Liver (tissue), 9 donors: ENCODE measurements around the gene FKTN. TPM values are rescaled to one million over a fixed set of nuclear protein-coding genes. Genes with fewer than 3 reads are reported as not detected.

Source experiments
- DNase-seq: peaks from one replicate; pipeline ENCODE4 v3.0.0-alpha.2; 2017; ENCODE audit warnings: low spot score
- H3K27ac ChIP-seq, 2 donors: one replicate each; pipeline ENCODE4 v1.7.0; 2013; ENCODE audit warnings: inconsistent platforms in 2 of 2, low read length in 2 of 2, control low read depth in 1 of 2, low read depth in 1 of 2, mild to moderate bottlenecking in 1 of 2
- H3K27me3 ChIP-seq, 4 donors: one replicate each; pipeline versions ENCODE4 v1.6.1 to v1.7.0; 2013; ENCODE audit warnings: low read length in 3 of 4, inconsistent platforms in 1 of 4, mild to moderate bottlenecking in 1 of 4, moderate library complexity in 1 of 4; ENCODE audit not compliant: control insufficient read depth in 4 of 4, insufficient read depth in 4 of 4
- H3K36me3 ChIP-seq, 4 donors: one replicate each; pipeline versions ENCODE4 v1.6.1 to v1.7.0; 2013; ENCODE audit warnings: low read length in 3 of 4, mild to moderate bottlenecking in 3 of 4, low read depth in 1 of 4, moderate library complexity in 1 of 4; ENCODE audit not compliant: control insufficient read depth in 4 of 4, insufficient read depth in 3 of 4
- H3K4me1 ChIP-seq, 4 donors: one replicate each; pipeline versions ENCODE4 v1.6.1 to v1.7.0; 2013; ENCODE audit warnings: low read length in 3 of 4, mild to moderate bottlenecking in 3 of 4, moderate library complexity in 1 of 4; ENCODE audit not compliant: control insufficient read depth in 4 of 4, insufficient read depth in 4 of 4
- H3K4me3 ChIP-seq, 3 donors: one replicate each; pipeline versions ENCODE4 v1.6.1 to v1.7.0; 2013; ENCODE audit warnings: low read length in 3 of 3, control low read depth in 1 of 3, low read depth in 1 of 3, mild to moderate bottlenecking in 1 of 3
- H3K9ac ChIP-seq, 2 donors: one replicate each; pipeline ENCODE4 v1.7.0; 2013; ENCODE audit warnings: low read length in 2 of 2, mild to moderate bottlenecking in 2 of 2, moderate library complexity in 2 of 2, control low read depth in 1 of 2, low read depth in 1 of 2
- H3K9me3 ChIP-seq, 4 donors: one replicate each; pipeline versions ENCODE4 v1.6.1 to v1.7.0; 2013; ENCODE audit warnings: low read length in 3 of 4; ENCODE audit not compliant: control insufficient read depth in 4 of 4
- ATF3 ChIP-seq: IDR thresholded peaks from 2 replicates; pipeline ENCODE4 v1.6.1; 2016; ENCODE audit warnings: antibody characterized with exemption
- CTCF ChIP-seq: fragments of 150-350 bp; IDR thresholded peaks from 2 replicates; pipeline ENCODE4 v1.5.1; 2017; ENCODE audit warnings: improper control_type of control experiment, low read depth, low read length; ENCODE audit not compliant: missing input control
- FOXA1 ChIP-seq: IDR thresholded peaks from 2 replicates; pipeline ENCODE4 v1.6.1; 2016; ENCODE audit warnings: antibody characterized with exemption
- FOXA2 ChIP-seq: IDR thresholded peaks from 2 replicates; pipeline ENCODE4 v1.6.1; 2016; ENCODE audit warnings: antibody characterized with exemption
- GABPA ChIP-seq, 2 donors: IDR thresholded peaks in 1 of 2; conservative IDR thresholded peaks in 1 of 2; 2 replicates each; pipeline ENCODE4 v1.6.1; 2016; ENCODE audit warnings: antibody characterized with exemption in 2 of 2, mild to moderate bottlenecking in 1 of 2, moderate library complexity in 1 of 2
- HNF4A ChIP-seq, 2 donors: conservative IDR thresholded peaks; 2 replicates each; pipeline ENCODE4 v1.6.1; 2016; ENCODE audit warnings: antibody characterized with exemption in 2 of 2, mild to moderate bottlenecking in 2 of 2
- HNF4G ChIP-seq: IDR thresholded peaks from 2 replicates; pipeline ENCODE4 v1.6.1; 2016; ENCODE audit warnings: antibody characterized with exemption
- JUND ChIP-seq, 2 donors: IDR thresholded peaks; 2 replicates each; pipeline ENCODE4 v1.6.1; 2016; ENCODE audit warnings: antibody characterized with exemption in 2 of 2
- MAX ChIP-seq: IDR thresholded peaks from 2 replicates; pipeline ENCODE4 v1.6.1; 2016; ENCODE audit warnings: antibody characterized with exemption
- NR2F2 ChIP-seq: IDR thresholded peaks from 2 replicates; pipeline ENCODE4 v1.6.1; 2016; ENCODE audit warnings: antibody characterized with exemption
- RAD21 ChIP-seq, 2 donors: IDR thresholded peaks; 2 replicates each; pipeline ENCODE4 v1.6.1; 2016; ENCODE audit warnings: antibody characterized with exemption in 2 of 2, mild to moderate bottlenecking in 2 of 2
- REST ChIP-seq: IDR thresholded peaks from 2 replicates; pipeline ENCODE4 v1.6.1; 2016; ENCODE audit warnings: antibody characterized with exemption, mild to moderate bottlenecking
- SP1 ChIP-seq: IDR thresholded peaks from 2 replicates; pipeline ENCODE4 v1.6.1; 2018; ENCODE audit warnings: antibody characterized with exemption, mild to moderate bottlenecking
- TAF1 ChIP-seq: conservative IDR thresholded peaks from 2 replicates; pipeline ENCODE4 v1.6.1; 2016; ENCODE audit warnings: antibody characterized with exemption, mild to moderate bottlenecking
- YY1 ChIP-seq: IDR thresholded peaks from 2 replicates; pipeline ENCODE4 v1.6.1; 2016; ENCODE audit warnings: antibody characterized with exemption, mild to moderate bottlenecking
- ZBTB33 ChIP-seq: IDR thresholded peaks from 2 replicates; pipeline ENCODE4 v1.6.1; 2016; ENCODE audit warnings: antibody characterized with exemption
- WGBS: extraction: QIAGEN DNeasy Blood & Tissue Kit; methylation state at CpG from one replicate; pipeline ENCODE4 v1.1.7; 2013; 5-methylcytosine and 5-hydroxymethylcytosine counted together
- polyA plus RNA-seq, 2 donors: library from polyadenylated mRNA; stranded (reverse) in 1 of 2; unstranded in 1 of 2; fragments of 200-250 nt in 1 of 2; fragments of >200 nt in 1 of 2; fragmentation: Nextera tagmentation in 1 of 2; extraction: Ambion mirVana in 1 of 2; gene quantifications; one replicate each; pipeline versions ENCODE4 v1.2.1 to v1.2.3, GENCODE V29; 2013 to 2015
- total RNA-seq, 2 donors: library from RNA; depleted of rRNA; stranded (reverse); fragments of >200 nt; gene quantifications; one replicate each; pipeline ENCODE4 v1.2.3, GENCODE V29; 2014
- donor health status: healthy.
- donor health status: healthy.
- donor health status: healthy.
- donor health status: healthy.
- donor health status: healthy.

Gene FKTN
- total and polyA plus RNA-seq, 4 donors = 2.0 to 8.7 (median 4.5) TPM

GRCh38 chr9:105541838-105542237 lies 16.1 kb upstream of the FKTN start:
- WGBS = 95% methylated on average over 3 of the region's 3 CpGs

More at GRCh38 chr9:105541838-105542237, 16.1 kb upstream of the FKTN start:
- no peak for TF ChIP-seq FOXA2
- no peak for TF ChIP-seq RAD21 (IDR thresholded peaks at IDR 0.05)
- TF ChIP-seq FOXA1 = no peak
- no peak for TF ChIP-seq ZBTB33
- TF ChIP-seq REST = no peak
- no peak for TF ChIP-seq YY1
- TF ChIP-seq NR2F2 = no peak
- TF ChIP-seq CTCF = no peak
- TF ChIP-seq MAX = no peak
- TF ChIP-seq HNF4G = no peak
- TF ChIP-seq GABPA (IDR thresholded peaks at IDR 0.05 in 1 of 2, conservative IDR thresholded peaks at IDR 0.05 in 1 of 2) = no peak
- no peak for TF ChIP-seq TAF1
- TF ChIP-seq HNF4A (conservative IDR thresholded peaks at IDR 0.05) = no peak
- no peak for TF ChIP-seq ATF3
- no peak for TF ChIP-seq SP1
- no peak for TF ChIP-seq JUND (IDR thresholded peaks at IDR 0.05)
- H3K4me1 ChIP-seq = no peaks in the 10 kb centered on the region
- DNase-seq = no peak
- no peak overlapping the region for H3K9ac ChIP-seq
- H3K4me3 ChIP-seq = no peak overlapping the region
- no peaks in the 10 kb centered on the region for H3K36me3 ChIP-seq
- no peak overlapping the region for H3K27ac ChIP-seq
- no peaks in the 10 kb centered on the region for H3K9me3 ChIP-seq
- no peaks in the 10 kb centered on the region for H3K27me3 ChIP-seq
